Activated CD8-positive, alpha-beta memory T cell treated with anti-CD3 and anti-CD28 coated beads for 24 hours (primary cell): Measurements from ENCODE around the gene BNIP5.
"Not testable (repeated sequence)": the region's sequence is repeated elsewhere in the genome, so short reads cannot be mapped to it uniquely, and the experiment has no call there.

ENCODE experiments used
- DNase-seq: peaks from one replicate; pipeline ENCODE4 v3.0.0-alpha.2; 2020

Gene BNIP5

DNA sequence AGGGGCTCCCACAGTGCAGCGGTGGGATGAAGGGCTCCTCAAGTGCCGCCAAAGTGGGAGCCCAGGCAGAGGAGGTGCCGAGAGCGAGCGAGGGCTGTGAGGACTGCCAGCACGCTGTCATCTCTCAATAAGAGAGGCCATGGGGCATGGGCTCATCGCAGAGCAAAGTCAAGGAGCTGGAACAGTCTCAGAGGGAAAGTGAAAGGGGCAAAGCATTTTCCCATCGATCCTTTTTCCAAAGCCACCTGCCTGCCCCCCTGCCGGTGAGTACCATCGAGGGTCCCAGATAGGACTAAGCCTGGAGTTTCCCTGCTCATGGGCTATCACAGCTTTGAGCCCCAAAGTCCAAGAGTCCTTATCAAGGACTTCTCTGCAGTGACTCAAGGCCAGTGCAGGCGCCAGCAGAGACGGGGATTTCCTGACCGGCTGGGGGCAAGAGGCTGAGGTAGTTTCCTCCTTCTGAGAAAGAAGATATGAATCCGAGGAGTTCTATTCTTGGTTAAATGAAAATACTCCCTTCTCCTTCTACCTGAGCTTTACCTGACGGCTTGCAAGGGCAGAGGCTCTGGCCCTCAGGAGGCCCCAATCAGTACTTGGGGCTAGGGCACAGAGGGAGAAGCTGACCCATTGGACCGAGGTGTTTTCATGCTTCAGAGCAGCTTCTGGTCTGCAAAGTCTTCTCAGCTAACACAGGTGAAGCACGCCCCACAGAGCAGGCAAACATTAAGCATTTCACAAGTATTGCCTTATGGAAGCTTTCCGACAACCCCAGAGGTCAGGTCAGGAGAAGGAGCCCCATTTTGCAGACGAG is 28.2 kb upstream of the BNIP5 start:
- DNase-seq: no peak

DNA sequence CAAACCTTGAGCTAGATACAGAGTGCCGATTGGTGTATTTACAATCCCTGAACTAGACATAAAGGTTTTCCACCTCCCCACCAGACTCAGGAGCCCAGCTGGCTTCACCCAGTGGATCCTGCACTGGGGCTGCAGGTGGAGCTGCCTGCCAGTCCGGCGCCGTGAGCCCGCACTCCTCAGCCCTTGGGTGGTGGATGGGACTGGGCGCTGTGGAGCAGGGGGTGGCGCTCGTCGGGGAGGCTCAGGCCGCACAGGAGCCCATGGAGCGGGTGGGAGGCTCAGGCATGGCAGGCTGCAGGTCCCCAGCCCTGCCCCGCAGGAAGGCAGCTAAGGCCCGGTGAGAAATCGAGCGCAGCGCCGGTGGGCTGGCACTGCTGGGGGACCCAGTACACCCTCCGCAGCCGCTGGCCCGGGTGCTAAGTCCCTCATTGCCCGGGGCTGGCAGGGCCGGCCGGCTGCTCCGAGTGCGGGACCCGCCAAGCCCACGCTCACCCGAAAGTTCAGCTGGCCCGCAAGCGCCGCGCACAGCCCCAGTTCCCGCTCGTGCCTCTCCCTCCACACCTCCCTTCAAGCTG is 27.5 kb upstream of the BNIP5 start:
- DNase-seq: not testable (repeated sequence)

DNA sequence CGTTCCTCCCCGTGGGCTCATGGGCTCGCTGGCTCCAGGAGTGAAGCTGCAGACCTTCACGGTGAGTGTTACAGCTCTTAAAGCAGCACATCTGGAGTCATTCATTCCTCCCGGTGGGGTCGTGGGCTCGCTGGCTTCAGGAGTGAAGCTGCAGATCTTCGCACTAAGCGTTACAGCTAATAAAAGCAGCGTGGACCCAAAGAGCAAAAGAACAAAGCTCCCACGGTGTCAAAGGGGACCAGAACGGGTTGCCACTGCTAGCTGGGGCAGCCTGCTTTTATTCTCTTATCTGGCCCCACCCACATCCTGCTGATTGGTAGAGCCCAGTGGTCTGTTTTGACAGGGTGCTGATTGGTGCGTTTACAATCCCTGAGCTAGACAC is 26.7 kb upstream of the BNIP5 start:
- DNase-seq: not testable (repeated sequence)

DNA sequence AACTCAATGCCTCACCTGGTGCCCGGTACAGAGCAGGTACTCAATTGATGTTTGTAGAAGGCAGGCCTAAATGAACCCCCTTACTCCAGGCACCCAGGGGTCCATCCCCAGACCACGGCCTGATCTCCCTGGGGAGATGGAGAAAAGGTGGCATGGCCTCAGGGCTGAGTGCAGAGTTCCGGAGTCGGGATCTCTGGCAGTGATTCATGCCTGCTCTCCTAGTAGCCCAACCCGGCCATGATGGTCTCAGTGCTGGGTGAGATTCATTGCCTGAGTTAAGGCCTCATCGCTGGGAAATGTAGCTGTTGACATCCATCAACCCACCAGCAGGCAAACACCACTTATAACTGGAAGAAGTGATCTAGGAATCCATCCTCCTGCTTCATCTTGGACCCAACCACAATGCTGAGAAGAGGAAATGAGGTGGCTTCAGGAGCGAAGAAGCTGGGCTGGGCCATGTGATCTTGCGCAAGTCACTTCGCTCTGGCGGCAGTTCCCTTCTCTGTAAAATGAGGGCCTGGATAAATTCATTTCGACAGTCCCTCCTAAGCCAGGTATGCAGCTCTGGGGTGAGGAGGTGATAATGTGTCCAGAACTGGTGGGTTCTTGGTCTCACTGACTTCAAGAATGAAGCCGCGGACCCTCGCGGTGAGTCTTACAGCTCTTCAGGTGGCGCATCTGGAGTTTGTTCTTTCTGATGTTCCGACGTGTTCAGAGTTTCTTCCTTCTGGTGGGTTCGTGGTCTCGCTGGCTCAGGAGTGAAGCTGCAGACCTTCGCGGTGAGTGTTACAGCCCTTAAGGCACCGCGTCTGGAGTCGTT is 26.1 kb upstream of the BNIP5 start:
- DNase-seq: no peak

DNA sequence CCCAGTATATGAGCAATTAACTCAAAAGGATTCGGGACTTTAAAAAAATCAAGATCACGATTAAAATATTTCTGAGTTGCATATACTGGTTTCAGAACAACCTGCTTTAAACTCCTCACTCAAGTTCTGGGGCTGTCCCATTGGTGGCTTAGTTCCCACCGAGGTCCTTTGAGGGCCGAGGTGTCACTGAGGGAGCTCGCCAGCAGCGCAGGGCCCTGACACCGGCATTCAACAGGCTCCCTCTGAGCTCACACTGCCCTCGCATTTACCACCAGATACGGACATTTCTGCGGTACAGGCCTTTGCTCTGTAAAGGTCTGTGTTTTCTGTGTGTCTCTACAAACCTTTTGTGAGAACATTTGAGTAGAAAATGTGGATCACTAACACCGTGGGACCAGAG is 24.4 kb upstream of the BNIP5 start:
- no peak for DNase-seq

DNA sequence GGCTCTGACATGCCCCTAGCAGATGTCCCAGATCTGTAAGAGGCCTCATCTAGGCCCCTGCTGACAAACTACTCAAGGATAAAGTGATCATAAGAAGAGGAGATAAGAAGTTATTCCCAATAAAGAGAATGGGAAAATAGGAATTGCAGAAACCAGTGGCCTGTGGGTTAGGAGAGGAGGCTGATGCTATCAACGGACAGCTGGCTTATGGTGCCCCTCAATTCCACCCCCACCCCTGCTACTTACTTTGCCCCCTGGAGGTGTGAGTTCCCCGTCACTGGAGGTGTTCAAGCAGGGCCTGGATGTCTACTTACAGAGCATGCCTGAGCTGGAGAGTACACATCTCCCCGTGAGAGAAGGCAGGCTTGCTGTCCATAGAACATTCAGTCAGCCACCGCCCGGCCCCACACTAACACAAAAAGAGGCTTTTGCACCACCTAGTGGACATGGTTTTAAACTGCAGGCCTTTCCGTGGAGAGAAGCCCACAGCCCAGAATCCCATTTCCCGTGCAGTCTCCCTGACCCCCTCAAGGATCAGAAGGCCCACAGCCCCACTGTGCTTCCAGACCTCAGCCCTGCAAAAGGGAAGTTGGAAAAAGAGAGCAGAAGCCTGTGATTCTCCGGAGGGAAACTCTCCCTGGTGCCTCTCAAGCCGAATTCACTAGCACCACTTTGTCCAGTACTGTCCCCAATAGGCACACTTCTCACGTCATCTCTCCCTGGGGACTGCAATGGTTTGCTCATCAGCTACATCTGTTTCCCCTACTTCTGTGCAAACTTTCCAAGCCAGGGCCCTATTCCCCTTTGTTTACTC is 23.8 kb upstream of the BNIP5 start:
- peak; percentile 84 for DNase-seq

DNA sequence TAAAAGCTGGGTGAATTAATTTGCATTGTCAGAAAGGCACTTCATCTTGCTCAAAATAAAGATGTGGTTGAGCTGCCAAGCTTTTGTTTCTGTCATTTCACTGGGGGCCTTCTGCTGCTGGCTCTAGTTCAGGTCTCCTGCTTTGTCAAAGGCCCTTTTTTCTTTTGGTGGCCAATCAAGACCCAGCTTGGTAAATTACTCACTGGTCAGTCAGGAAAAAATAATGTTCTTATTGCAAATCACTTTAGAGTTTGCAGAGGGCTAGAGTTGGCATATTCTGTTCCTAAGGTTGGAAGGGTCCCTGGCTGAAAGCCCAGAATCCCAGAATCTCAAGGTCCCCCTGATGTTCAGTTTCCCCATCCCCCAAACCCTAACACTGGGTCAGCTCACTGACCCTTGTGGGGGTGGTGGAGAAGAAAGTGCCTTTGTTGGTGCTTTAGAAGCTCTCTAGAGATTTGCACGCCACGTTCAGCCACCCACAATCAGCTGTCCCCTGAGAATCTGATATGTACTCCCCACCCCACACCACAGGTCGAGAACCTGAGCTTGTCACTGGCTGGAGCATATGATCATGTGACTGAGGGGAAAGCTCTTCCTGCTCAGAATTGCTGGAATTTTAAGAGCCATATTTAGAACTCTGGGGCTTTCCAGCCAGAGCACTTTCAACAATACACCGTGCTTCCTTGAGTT is 21.7 kb upstream of the BNIP5 start:
- no peak for DNase-seq

DNA sequence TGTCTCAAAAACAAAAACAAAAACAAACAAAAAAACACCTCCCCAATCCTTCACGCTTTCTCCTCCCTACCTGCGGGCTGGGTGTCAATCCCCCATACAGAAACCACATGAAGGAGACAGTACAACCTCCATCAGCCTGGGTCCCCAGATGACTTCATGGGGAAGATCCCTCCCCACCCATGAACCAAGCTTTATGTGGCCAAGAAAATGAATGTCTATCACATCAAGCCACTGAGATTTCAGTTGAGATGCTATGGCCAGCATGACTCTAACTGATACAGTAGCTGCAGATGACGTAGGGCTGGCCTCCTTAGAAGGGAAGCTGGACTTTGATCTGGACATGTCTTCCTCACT is 21.2 kb upstream of the BNIP5 start:
- DNase-seq: no peak

DNA sequence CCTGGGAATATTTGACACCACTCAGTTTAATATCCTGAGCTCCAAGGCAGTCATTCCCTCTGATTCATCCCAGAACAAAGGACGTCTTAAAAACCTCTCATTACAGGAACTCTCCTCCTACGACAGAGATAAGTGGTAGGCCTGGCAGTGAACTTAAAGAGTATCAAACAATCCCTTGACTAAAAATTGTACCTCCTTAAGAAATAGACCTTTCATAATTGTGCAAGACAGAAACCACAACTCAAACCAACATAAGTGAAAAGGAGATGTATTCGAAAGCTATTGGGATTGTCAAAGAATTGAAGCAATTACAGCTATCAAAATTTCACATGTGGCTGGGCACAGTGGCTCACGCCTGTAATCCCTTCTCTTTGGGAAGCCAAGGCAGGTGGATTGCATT is 19.1 kb upstream of the BNIP5 start:
- no peak for DNase-seq

DNA sequence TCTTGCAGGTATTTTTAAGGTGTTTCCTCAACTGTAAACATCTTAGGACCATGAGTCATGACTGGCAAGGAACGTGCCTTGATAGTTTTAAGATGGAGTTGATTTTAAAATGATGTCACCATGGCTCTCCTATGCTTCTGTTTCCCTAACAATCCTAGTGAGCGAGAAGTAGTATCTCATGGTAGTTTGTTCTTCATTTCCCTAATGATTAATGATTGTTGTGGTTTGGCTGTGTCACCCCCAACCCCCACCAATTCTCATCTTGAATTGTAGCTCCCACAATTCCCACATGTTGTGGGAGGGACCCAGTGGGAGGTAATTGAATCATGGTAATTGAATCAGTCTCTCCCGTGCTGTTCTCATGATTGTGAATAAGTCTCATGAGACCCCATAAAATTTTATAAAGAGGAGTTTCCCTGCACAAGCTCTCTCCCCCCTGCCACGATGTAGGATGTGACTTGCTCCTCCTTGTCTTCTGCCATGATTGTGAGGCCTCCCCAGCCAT is 16.8 kb upstream of the BNIP5 start:
- no peak for DNase-seq

DNA sequence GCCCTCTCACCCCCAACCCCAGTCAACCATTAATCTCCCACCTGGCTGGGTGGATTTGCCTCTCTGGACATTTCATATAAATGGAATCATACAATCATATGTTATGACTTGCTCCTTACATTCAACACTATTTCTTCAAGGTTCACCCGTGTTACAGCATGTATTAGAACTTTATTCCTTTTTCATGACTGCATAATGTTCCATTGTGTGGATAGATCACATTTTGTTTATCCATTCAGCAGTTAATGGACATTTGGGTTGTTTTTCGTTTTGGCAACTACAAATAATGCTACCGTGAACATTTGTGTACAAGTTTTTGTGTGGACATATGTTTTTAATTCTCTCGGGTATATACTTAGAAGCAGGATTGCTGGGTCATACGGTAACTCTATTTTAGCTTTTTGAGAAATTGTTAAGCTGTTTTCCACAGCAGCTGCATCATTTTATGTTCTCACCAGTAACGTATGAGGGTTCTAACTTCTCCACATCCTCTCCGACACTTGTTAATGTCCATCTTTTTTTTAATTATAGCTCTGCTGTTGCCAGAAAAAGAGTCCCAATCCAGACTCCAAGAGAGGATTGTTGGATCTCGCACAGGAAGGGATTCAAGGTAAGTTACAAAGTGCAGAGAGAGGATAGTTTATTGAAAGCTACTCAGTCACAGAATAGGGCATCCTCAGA is 15.9 kb upstream of the BNIP5 start:
- no peak for DNase-seq

DNA sequence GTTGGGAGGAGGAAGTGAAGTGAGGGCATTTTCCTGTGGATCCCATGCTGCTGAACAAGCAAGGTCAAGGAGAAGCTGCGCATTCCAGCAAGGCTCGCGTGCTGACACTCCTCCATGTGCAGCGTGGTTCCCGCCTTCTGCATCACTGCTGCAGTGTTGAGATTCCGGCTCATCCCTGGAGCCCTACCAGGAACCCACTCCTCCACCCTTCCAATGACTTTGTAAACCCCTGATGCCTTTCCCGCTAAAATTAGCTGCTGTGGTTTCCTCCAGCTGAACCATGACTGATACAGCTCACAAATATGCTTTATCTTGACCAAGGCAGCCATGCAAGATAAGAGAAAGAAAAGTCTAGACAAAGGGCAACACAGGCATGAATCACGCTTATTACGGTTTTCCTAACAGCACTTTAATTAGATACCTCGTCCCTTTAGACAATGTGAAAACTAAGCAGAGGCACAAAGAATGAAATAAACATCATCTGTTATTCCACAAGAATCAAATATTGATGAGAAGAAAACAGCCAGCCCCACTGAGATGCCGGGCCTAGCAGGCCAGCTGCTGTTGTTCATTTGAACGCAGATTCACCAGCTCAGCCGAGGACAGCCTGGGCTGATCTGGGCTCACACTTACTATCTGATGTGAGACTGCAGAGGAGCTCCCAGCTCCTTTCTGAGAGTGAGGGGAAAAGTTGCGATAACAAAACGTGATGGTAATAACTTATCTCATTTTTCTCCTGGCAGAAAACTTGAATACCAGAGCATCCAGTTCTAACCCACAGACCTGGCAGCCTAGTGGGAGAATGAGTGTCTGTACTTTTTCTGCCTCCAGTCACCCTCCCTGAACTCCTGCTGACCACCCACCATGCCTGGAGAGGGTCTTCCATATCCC is 14.2 kb upstream of the BNIP5 start:
- DNase-seq: no peak

DNA sequence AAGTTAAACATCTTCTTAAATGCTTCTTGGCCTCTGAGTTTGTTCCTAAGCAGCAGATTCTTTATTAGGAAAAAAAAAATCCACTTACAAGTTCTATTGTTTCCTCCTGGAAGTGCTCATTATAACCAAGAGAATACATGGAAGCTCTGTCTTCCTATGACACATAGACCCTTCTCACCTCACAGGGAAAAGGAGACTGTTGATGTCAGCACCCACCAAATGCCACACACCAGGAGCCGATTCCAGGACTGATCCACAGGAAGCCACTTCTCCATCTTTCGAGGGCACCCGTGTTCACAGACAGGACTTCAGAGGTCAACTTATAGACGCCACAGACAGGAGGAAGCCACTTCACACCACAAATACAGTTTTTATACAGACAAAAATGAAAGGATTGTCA is 13.4 kb upstream of the BNIP5 start:
- DNase-seq: no peak

DNA sequence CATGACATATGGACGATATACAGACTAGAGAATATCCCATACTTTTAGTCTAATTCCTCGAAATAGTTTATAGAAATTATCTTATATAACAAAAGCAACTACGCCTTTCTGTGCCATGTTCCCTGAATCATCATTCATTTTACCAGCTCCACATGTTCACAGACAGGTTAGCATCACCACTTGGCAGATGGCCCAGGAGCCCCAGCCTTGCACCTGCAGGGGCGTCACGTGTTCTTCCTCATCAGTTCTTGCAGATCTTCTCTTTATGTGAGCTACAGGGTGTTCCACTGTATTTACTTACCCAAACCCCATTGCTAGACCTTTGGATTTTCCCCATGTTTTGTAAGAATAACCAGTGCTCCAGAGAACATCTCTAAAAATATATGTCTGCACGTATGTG is 12.6 kb upstream of the BNIP5 start:
- DNase-seq: no peak

DNA sequence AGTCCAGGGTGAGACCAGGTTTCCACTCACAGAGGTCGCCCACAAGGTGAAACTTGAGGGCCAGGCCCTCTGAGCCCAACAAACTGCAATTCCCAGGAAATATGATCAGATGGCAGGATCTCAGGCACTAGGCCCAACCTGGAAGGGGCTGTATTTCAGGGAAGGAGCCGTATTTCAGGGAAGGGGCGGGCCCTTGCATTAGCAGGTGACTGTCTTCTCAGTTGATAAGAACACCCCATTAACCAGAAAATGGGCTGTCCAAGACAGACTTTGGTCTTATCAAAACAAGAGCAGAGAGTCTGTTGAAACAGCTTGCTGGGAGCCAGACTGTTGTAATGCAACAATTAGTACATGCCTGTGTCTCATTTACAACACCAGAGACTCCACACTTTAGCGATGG is 10.9 kb upstream of the BNIP5 start:
- no peak for DNase-seq

DNA sequence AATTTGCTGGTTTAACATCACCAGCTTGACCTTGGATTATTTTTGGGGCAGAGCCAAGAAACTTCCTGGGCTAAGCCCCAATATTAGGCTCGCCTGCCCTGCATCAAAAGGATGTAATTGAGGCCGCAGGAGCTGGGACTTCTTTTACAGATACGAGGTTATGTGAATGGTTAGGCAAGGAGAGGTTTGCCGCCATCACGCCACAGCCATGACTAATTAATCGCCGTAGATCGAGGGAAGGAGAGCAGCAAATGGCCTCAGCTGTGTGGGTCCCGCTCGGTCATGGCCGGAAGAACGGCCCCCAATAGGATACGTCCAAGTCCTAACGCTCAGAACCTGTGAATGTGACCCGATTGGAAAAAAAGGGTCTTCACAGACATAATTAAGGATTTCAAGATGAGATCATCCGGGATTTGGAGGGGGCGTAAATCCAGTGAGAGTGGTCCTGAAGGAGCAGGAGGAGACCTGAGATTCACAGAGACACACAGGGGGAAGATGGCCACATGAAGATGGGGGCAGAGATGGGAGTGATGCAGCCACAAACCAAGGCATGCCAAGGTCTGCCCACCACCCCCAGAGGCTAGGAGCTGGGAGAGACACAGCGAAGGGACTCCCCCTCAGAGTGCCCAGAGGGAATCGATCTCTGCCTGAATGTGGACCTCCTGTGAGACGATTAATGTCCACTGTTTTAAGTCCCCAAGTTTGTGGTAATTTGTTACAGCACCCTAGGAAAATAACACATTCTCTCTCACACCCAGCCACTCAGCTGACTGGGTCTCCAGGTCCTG is 10.0 kb upstream of the BNIP5 start:
- DNase-seq: no peak

DNA sequence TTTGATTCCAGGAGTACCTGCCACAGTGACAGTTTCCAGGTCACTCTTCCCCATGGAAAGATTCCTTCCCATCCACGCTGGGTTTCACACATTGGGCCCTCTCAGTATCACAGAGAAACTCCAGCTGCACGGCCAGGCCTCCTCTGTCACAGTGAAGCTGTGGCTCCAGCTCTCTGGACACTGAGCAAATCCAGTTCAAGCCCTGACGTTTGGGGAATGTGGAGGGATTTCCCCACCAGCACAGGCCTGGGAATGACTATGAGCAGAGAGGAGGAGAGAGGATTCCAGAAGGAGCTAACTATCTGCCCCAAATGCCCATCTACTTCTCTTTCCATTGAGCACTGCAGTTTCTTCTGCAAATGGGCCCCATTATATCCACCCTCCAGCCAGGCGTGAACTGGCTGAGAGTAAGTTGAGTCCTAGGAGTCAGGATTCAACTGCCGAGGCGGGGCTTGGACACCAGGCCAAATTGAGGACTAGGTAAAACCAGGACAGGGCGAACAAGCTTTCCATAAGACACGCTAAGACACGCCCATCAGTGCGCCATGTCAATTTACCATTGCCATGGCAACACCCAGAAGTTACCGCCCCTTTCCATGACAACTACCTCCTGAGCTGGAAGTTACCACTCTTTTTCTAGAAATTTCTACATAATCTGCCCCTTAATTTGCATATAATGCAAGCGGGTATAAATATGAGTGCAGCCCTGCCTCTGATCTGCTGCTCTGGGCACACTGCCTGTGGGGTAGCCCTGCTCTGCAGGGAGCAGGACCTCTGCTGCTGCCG is 9.2 kb upstream of the BNIP5 start:
- DNase-seq: no peak

DNA sequence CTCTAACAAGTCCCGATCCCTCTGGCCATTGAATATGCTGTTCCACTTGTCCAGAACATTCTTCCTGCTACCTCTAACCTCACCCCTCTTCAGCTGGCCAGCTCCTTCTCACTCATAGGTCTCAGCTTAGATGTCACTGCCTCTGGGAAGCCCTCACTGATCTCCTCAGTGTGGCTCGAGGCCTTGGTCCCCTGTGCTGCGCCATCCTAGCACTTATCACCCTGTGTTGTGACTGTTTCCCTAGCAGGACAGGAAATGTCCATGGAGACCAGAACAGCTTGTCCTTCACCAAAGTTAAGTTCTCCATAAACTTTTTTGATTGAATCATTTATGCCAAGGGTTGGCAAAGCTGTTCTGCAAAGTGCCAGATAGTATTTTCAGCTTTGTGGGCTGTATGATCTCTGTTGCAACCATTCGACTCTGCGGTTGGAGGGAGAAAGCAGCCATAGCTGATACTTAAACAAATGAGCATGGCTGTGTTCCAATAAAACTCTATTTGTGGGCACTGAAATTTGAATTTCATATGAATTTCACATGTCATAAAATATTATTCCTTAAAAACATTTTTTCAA is 6.5 kb upstream of the BNIP5 start:
- no peak for DNase-seq
